Stimulated activated CD4-positive, alpha-beta T cell treated with anti-CD3 and anti-CD28 coated beads, Interleukin-1b, Interleukin-23, amount 100 ng/mL, for 24 hours (primary cell): ENCODE results near the gene CXorf66.
"Not testable (repeated sequence)": the region's sequence is repeated elsewhere in the genome, so short reads cannot be mapped to it uniquely, and the experiment has no call there.

Source experiments
- DNase-seq, 4 experiments: peaks; one replicate each; pipeline ENCODE4 v3.0.0-alpha.2; 2020; ENCODE audit warnings: low read depth in 4 of 4, low spot score in 1 of 4

Gene CXorf66, protein sequence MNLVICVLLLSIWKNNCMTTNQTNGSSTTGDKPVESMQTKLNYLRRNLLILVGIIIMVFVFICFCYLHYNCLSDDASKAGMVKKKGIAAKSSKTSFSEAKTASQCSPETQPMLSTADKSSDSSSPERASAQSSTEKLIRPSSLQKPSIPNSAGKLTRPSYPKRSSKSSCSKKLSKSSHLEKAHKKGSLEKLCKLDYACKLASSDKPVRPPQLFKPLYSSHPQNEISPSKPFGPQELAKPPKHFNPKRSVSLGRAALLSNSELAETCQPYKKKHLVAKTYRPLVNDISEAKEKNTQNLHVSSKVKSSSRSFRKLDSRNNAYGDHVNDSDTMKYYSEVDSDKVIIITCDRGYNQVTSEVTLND

DNA sequence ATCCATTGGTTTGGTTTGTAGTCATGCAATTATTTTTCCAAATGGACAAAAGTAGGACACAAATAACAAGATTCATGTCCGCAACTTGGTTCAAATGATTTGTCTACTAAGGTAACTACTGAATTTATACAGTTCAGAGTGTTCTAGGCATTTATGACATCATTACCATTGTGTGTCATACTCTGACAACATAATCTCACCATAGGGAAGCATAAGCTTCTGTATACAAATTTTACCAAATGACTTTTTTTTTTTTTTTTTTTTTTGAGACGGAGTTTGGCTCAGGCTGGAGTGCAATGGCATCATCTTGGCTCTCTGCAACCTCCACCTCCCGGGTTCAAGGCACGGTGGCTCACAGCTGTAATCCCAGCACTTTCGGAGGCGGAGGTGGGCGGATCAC is at the start of gene CXorf66:
Gene CXorf66 (minus strand): TSS at position 101 of the 400 bp plus-strand sequence. CDS start 25 bp downstream, at position 76.
- no peak for DNase-seq

- DNase-seq = no peak
These were observed 17.5 kb upstream of the CXorf66 start for GRCh38 chrX:139982856-139983255.

DNA sequence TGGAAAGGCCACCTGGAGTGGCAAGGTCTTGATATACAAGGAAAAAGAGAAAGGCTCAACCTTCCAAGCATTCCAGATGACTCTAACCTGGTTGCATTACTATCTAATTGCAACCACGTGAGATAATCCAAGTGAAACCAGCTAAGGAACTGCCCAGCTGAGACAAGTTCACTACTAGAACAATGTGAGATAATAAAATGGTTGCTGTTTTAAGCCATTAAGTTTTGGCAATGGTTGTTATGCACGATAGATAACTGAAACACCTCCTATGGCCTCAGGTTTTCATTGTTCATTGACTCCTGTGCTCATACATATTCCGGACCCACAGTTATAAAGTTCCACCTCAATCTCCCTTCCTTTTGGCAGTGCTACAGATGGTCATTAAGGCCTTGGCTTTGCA is 9.2 kb upstream of the CXorf66 start:
- DNase-seq = no peak

DNA sequence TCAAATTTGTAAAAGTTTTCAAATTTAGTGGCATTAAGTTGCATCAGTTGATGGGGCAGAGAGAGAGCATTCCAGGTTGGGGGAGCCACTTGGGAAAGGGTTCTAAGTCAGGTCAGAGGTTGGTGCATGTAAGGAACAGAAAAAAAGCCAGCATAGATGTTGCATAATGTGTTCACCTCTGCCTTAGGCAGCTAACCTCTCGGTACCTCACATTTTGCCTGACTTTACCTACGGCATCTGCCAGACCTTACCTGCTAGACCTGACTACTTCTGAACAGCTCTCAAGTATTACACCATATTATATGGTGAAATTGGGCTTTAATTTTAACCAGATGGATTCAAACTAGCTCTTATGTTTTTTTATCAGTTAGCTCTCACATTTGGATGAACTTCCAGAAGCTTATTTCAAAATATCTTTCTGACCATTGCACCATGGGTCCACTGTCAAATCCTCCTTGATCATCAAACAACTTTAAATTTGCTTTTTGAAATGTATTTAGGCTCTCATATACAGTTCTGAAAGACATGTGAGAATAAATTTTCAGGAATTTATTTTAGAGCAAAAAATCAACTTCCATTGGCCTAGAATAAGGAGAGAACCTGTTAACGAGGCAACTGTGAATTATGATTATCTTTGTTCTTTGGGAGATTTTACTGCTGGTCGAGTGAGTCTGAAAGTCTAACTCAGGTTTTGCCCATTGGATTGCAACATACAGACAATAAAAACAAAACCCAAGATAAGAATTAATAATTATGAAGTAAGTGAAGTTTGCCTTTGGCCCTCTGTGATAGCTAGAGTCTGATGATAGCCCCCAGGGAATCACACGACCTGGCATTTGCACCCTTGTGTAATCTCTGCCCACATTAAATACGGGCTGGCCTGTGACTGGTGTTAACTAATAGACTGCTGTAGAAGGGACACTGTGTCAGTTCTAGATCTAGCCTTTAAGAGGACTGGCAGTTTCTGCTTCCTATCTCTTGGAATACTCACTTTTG is 7.6 kb upstream of the CXorf66 start:
- no peak for DNase-seq

- no peak for DNase-seq
These were observed 6.8 kb upstream of the CXorf66 start for GRCh38 chrX:139972113-139972512.

DNA sequence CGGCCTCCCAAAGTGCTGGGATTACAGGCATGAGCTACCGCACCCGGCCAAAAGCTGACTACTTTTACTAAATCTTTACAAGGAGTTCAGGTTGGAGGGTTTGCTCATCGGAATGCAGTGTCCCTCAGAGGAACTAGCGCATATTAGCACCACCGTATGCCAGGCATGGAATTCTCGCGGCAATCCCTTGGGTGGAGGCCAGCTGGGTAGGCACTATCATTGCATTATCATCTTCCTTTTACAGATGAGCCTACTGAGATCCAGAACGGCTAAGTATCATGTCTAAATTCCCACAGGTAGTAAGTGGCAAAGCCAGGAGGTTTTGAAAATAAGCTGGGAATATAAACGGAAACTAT is 6.1 kb upstream of the CXorf66 start:
- no peak for DNase-seq

DNA sequence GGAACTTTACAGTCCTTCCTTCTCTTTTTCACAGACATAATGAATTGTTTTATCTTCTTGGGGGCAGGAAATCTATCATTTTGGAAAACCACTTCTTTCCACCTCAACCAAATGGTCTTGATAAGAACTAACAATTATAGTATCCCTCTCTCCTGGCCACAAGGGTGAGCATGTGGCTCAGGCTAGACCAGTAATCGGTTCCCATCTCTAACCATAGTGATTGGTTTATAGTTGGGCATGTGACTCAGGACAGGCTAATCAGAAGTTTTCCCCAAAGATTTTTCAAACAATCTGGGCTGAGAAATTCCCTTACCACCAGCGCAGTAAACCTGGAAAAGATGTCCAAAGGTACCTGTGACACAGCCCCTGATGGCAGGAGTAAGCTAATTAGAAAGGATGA is 4.0 kb upstream of the CXorf66 start:
- no peak for DNase-seq

- no peak for DNase-seq
These were observed 2.4 kb upstream of the CXorf66 start for GRCh38 chrX:139967750-139968149.

DNA sequence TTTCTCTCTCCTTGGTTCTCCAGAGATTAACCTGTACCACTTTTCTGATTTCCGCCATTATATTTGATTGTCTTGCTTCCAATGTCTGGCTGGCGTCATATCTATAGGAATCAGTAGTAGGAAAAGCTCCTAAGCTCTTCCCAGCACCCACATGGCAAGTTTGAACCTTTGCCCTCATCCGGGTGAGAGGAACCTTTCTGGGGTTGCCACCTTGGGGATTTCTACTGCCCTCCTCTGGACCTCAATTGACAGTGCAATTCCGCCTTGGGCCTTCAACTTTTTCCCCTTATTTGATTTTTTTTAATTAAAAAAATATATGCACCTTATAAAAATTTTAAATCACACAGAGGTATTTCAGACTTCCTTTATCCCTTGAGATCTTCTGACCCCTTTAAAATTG is 2.0 kb upstream of the CXorf66 start:
- DNase-seq = no peak

- not testable (repeated sequence) for DNase-seq
These were observed 838 bp upstream of the CXorf66 start for GRCh38 chrX:139966159-139966558.

GRCh38 chrX:139961091-139961490 is 4.2 kb downstream of the CXorf66 start:
- not testable (repeated sequence) for DNase-seq

DNA sequence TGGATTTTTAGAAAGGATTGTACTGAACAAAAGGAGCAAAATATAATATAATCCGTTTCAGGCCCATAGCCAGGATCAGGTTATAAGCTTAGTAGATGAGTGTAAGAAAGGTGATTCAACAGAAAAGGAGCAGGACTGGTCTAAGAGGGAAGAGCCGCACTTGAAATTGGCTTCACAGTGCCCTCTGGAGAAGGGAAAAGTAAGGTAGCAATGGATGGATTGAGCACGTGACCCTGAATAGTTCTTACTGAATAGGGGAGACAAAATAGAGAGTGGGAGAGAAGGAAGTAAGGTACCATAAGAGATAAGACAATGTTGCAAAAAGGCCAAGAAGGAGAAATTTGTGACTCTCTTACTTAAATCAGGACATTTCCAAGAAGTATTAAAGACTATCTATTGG is 15.6 kb downstream of the CXorf66 start:
- DNase-seq = no peak

DNA sequence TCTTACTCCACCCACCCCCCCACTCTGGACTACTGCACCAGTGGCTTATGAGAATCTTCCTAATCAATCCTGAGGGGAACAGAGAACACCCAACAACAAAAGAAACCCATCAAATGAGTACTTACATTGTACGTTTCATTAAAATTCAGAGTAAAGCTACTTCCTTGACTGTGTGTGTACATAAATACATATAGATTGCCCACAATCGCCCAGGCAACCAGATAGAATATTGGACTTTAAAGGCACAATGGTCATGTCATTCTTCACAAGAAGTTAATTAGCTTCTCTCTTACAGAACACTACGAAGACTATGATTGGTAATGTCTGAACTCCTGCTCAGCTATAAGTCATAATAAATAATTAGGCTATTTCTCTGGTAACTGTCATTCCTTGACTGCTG is 20.2 kb downstream of the CXorf66 start:
- DNase-seq = no peak

- DNase-seq = no peak
These were observed 29.1 kb downstream of the CXorf66 start for GRCh38 chrX:139936259-139936658.

GRCh38 chrX:139933904-139934303 is 31.4 kb downstream of the CXorf66 start:
- DNase-seq = no peak

DNA sequence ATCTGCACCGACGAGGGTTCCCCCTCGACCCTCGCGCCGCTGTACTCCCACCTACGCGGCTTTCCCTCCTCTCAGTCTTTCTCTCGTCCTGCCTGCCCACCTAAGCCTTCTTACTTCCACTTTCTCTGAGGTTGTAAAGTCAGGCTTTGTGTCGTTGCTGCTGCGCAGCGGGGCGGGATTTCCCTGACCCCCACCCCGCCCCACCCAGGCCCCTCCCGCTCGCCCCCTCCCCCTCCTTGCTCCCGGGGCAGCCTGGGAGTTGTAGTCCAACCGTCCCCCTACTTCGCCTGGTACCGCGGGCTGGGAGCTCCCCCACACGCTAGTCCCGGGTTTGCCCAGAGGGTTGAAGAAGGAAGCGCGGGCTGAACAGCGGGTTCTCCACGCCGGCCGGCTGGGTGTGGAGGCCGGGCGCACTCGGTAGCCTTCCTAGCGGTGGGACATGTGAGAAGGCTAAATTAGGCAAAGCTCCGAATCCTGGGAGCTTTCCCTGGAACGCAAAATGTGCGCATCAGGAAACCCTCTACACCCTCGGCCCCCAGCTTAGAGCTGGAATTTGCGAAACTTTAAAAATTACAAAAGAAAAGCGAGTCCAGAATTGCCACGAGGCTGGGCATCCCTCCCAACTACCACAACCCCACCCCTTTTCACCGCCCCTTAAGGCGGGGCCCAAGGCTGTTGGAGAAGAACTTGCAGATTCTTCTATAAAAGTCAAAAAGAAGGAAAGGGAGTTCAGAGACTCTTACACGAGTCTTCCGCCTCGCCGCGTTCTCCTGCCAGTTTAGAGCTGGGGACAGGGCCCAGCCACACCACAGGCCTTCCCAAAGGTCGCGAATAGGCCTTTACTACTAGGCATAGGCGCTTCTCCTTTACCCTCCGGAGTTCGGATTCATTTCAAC is 32.2 kb downstream of the CXorf66 start, which contains the start of gene ATP11C:
Gene ATP11C (minus strand): TSS at position 153 of the 896 bp plus-strand sequence. CDS start 1,011 bp downstream, outside the sequence.
- DNase-seq = peak; percentile 50 to 75 (median 64)

GRCh38 chrX:139932073-139932900 is 33.0 kb downstream of the CXorf66 start:
- DNase-seq = peak in 3 of 4 experiments; percentile 3 to 18 (median 6)

- peak in 1 of 4 experiments; percentile 6 for DNase-seq
These were observed 33.7 kb downstream of the CXorf66 start for GRCh38 chrX:139931646-139932072.

- peak in 1 of 4 experiments; percentile 2 for DNase-seq
These were observed 34.2 kb downstream of the CXorf66 start for GRCh38 chrX:139930916-139931645.
